Heart right ventricle (tissue), 16 donors: ENCODE data around the gene NPTXR. TPM values are rescaled to one million over a fixed set of nuclear protein-coding genes. Genes with fewer than 3 reads are reported as not detected.

Source experiments
- ATAC-seq, 8 donors: fragments of 200-7000 bp; cut with Tn5 transposase; one replicate each; pipeline ENCODE4 v1.9.1; 2020; ENCODE audit warnings: mild to moderate bottlenecking in 8 of 8, moderate library complexity in 8 of 8, moderate number of reproducible peaks in 1 of 8
- DNase-seq, 2 donors: peaks; one replicate each; pipeline ENCODE4 v3.0.0-alpha.2; 2020
- H3K27ac ChIP-seq, 10 donors: fragments of 200-600 bp; sonication (generic) in 2 of 10; one replicate each; pipeline versions ENCODE4 v1.5.0 to v1.8.0; 2020 to 2022; ENCODE audit warnings: mild to moderate bottlenecking in 3 of 10
- H3K27me3 ChIP-seq, 7 donors: fragments of 200-600 bp; one replicate each; pipeline ENCODE4 v1.8.0; 2021 to 2022; ENCODE audit warnings: mild to moderate bottlenecking in 2 of 7
- H3K36me3 ChIP-seq, 9 donors: fragments of 200-600 bp; sonication (generic) in 1 of 9; one replicate each; pipeline versions ENCODE4 v1.5.0 to v1.8.0; 2020 to 2022; ENCODE audit warnings: mild to moderate bottlenecking in 2 of 9
- H3K4me1 ChIP-seq, 9 donors: fragments of 200-600 bp; sonication (generic) in 1 of 9; one replicate each; pipeline versions ENCODE4 v1.5.0 to v1.8.0; 2020 to 2022; ENCODE audit warnings: mild to moderate bottlenecking in 4 of 9
- H3K4me3 ChIP-seq, 10 donors: fragments of 200-600 bp; sonication (generic) in 2 of 10; one replicate each; pipeline versions ENCODE4 v1.5.0 to v1.8.0; 2020 to 2022; ENCODE audit warnings: mild to moderate bottlenecking in 7 of 10, moderate library complexity in 2 of 10
- H3K9me3 ChIP-seq, 11 donors: fragments of 200-600 bp in 10 of 11; sonication (generic) in 2 of 11; one replicate each; pipeline versions ENCODE4 v1.5.0 to v1.8.0; 2013 to 2022; ENCODE audit warnings: mild to moderate bottlenecking in 2 of 11, control low read depth in 1 of 11, moderate library complexity in 1 of 11
- CTCF ChIP-seq, 9 donors: fragments of 200-600 bp; sonication (generic) in 2 of 9; IDR thresholded peaks; one replicate each; pipeline versions ENCODE4 v1.5.0 to v1.8.0; 2021 to 2022; ENCODE audit warnings: antibody characterized with exemption in 9 of 9, mild to moderate bottlenecking in 5 of 9, moderate library complexity in 1 of 9
- WGBS, 2 donors: extraction: QIAGEN DNeasy Blood & Tissue Kit; methylation state at CpG; one replicate each; pipeline ENCODE4 v1.1.7; 2013; ENCODE audit warnings: inconsistent platforms in 1 of 2; 5-methylcytosine and 5-hydroxymethylcytosine counted together
- intact Hi-C, 10 donors: fragments of 100-400 bp; cut with DNase I; formaldehyde crosslinking; loops; one replicate each; pipeline versions ENCODE4 v1.11.1 to v1.14.2; 2022
- polyA plus RNA-seq, 2 donors: library from polyadenylated mRNA; stranded (reverse); fragments of 200-250 nt; gene quantifications; one replicate each; pipeline ENCODE4 v1.2.3, GENCODE V29; 2013
- total RNA-seq, 10 donors: library from RNA; stranded (reverse); fragmentation: NEBNext Ultra II Directional in 3 of 10; extraction: Animal tissue kit (Norgen Biotek cat#: 25700) in 3 of 10; gene quantifications; one replicate each; pipeline versions ENCODE4 v1.2.1 to v1.2.4, GENCODE V29; 2021 to 2023
- donor health status: Arrhythmogenic right ventricular cardiomyopathy.
- donor health status: ischemic (EF 13 %, LVEDD 7.1; RV severe dilation, severe dysfunction).
- donor health status: healthy with polysubstance abuse.
- donor health status: DM: no; HTN: yes; CAD: no.
- donor health status: DM: no; HTN: no; CAD: no.
- donor health status: ischemic (EF 25% LVEDD 6.9; RV normal size, moderate dysfunction).
- donor health status: ischemic (EF 25% LVEDD 5.7; RV mildly dilated, moderate dysfunction).
- donor health status: healthy.
- donor health status: DM: yes; HTN: yes; CAD: no.
- donor health status: Ischemic cardiomyopathy.
- donor health status: ischemic (EF 35%, LVEDD 5.7; RV mildly dilated, moderate dysfunction).
- donor health status: nonischemic (EF 11% LVEDD 7.7; RV severe dilation, severe dysfunction).
- donor health status: DM: yes; HTN: yes; CAD: no.
- donor health status: PGD.
- donor health status: ischemic (EF 29% LVEDD 5.4; RV normal size, mild dysfunction).
- donor health status: nonischemic (EF 23%, LVEDD 6.1; RV moderate dilation, normal function).

Gene NPTXR
- total and polyA plus RNA-seq, 12 donors: 8.6 to 32.9 (median 21.4) TPM

- DNase-seq: no peak
- no peak overlapping the region for H3K4me3 ChIP-seq
- 74 to 77% methylated on average over 7 of the region's 7 CpGs for WGBS, 2 donors
- intact Hi-C loops: no loop called here
- no peak for TF ChIP-seq CTCF (IDR thresholded peaks at IDR 0.05)
- H3K9me3 ChIP-seq: peaks cover 0 to 3% (median 0%) of the 10 kb centered on the region in 11 donors
- ATAC-seq: no peak
- H3K36me3 ChIP-seq: peaks cover 0 to 3% (median 0%) of the 10 kb centered on the region in 9 donors
- no peak overlapping the region for H3K27ac ChIP-seq
- no peaks in the 10 kb centered on the region for H3K27me3 ChIP-seq
- no peaks in the 10 kb centered on the region for H3K4me1 ChIP-seq
Observed at GRCh38 chr22:38830845-38831108, 13.1 kb downstream of the NPTXR start.

GRCh38 chr22:38830026-38830844 lies 13.6 kb downstream of the NPTXR start:
- Histone ChIP-seq H3K27me3 (no peaks in the 10 kb centered on the region), H3K9me3 (peaks cover 0 to 3% (median 0%) of the 10 kb centered on the region in 11 donors), H3K4me3 (no peak overlapping the region), H3K4me1 (no peaks in the 10 kb centered on the region), H3K36me3 (peaks cover 0 to 3% (median 0%) of the 10 kb centered on the region in 9 donors), H3K27ac (no peak overlapping the region)
- DNase-seq (no peak), ATAC-seq (no peak)
- no peak for TF ChIP-seq CTCF (IDR thresholded peaks at IDR 0.05)
- 85 to 91% methylated on average over 17 of the region's 17 CpGs for WGBS, 2 donors
- intact Hi-C loops: no loop called here

- Histone ChIP-seq H3K36me3 (peaks cover 0 to 3% (median 0%) of the 10 kb centered on the region in 9 donors), H3K27me3 (no peaks in the 10 kb centered on the region), H3K9me3 (peaks cover 0 to 3% (median 0%) of the 10 kb centered on the region in 11 donors), H3K4me3 (no peak overlapping the region), H3K4me1 (no peaks in the 10 kb centered on the region), H3K27ac (no peak overlapping the region)
- no peak for ATAC-seq
- DNase-seq: no peak
- intact Hi-C loops: loop anchor here in 1 of 10 donors (10.0 kb wide), 1 partner anchor 55 kb away; no protein-coding TSS in a partner anchor
- WGBS, 2 donors: 85 to 88% methylated on average over 4 of the region's 4 CpGs
- no peak for TF ChIP-seq CTCF (IDR thresholded peaks at IDR 0.05)
Observed at GRCh38 chr22:38829485-38829884, 14.3 kb downstream of the NPTXR start.

- Histone ChIP-seq H3K4me1 (peaks cover 0 to 3% (median 0%) of the 10 kb centered on the region in 9 donors), H3K27me3 (no peaks in the 10 kb centered on the region), H3K36me3 (peaks cover 0 to 3% (median 0%) of the 10 kb centered on the region in 9 donors), H3K27ac (no peak overlapping the region), H3K9me3 (peaks cover 0 to 3% (median 0%) of the 10 kb centered on the region in 11 donors), H3K4me3 (no peak overlapping the region)
- intact Hi-C loops: loop anchor here in 1 of 10 donors (10.0 kb wide), 1 partner anchor 54 kb away; no protein-coding TSS in a partner anchor
- WGBS, 2 donors: 79 to 83% methylated on average over 10 of the region's 10 CpGs
- no peak for TF ChIP-seq CTCF (IDR thresholded peaks at IDR 0.05)
- DNase-seq: no peak
- ATAC-seq: no peak
Observed at GRCh38 chr22:38828616-38829205, 15.1 kb downstream of the NPTXR start.
